Ecto neural progenitor cell (in vitro differentiated cells): Measurements from ENCODE around the gene UBE2L5.
"Not testable (repeated sequence)": the region's sequence is repeated elsewhere in the genome, so short reads cannot be mapped to it uniquely, and the experiment has no call there.

ENCODE experiments used
- DNase-seq: peaks from one replicate; pipeline ENCODE4 v3.0.0-alpha.2; 2018; ENCODE audit warnings: low spot score

UBE2L5 gene

GRCh38 chr13:30440910-30441703 lies 18.8 kb downstream of the UBE2L5 start:
- DNase-seq, result no peak

GRCh38 chr13:30442926-30443325 lies 20.6 kb downstream of the UBE2L5 start:
- DNase-seq, result no peak

GRCh38 chr13:30443491-30443890 lies 21.2 kb downstream of the UBE2L5 start:
- not testable (repeated sequence) for DNase-seq

- no peak for DNase-seq
Observed at GRCh38 chr13:30443957-30444404, 21.7 kb downstream of the UBE2L5 start.

- no peak for DNase-seq
Observed at GRCh38 chr13:30446126-30446500, 23.8 kb downstream of the UBE2L5 start.

- no peak for DNase-seq
Observed at GRCh38 chr13:30448441-30448840, 26.1 kb downstream of the UBE2L5 start.

GRCh38 chr13:30450066-30450465 lies 27.8 kb downstream of the UBE2L5 start:
- no peak for DNase-seq

GRCh38 chr13:30451476-30451875 lies 29.2 kb downstream of the UBE2L5 start:
- DNase-seq, result not testable (repeated sequence)

GRCh38 chr13:30453727-30454126 lies 31.4 kb downstream of the UBE2L5 start:
- no peak for DNase-seq

GRCh38 chr13:30454991-30455390 lies 32.7 kb downstream of the UBE2L5 start:
- DNase-seq, result no peak

GRCh38 chr13:30456290-30456689 lies 34.0 kb downstream of the UBE2L5 start:
- DNase-seq, result no peak

GRCh38 chr13:30457306-30457891 lies 35.1 kb downstream of the UBE2L5 start:
- DNase-seq, result no peak

- not testable (repeated sequence) for DNase-seq
Observed at GRCh38 chr13:30461279-30462066, 39.2 kb downstream of the UBE2L5 start.

- DNase-seq, result no peak
Observed at GRCh38 chr13:30463787-30464495, 41.6 kb downstream of the UBE2L5 start.

- DNase-seq, result peak; percentile 86
Observed at GRCh38 chr13:30464496-30465342, 42.4 kb downstream of the UBE2L5 start.

GRCh38 chr13:30465343-30465592 lies 43.0 kb downstream of the UBE2L5 start:
- no peak for DNase-seq

GRCh38 chr13:30465593-30466357 lies 43.5 kb downstream of the UBE2L5 start, which contains the start of gene HMGB1:
Gene HMGB1 (minus strand): TSS chr13:30465936. CDS start chr13:30463680, 2,256 bp downstream.
- peak; percentile 98 for DNase-seq

GRCh38 chr13:30466358-30466714 lies 44.0 kb downstream of the UBE2L5 start:
- no peak for DNase-seq

GRCh38 chr13:30466841-30467252 lies 44.6 kb downstream of the UBE2L5 start:
- DNase-seq, result no peak

GRCh38 chr13:30473675-30474074 lies 51.4 kb downstream of the UBE2L5 start:
- no peak for DNase-seq
